Measurements from ENCODE around the gene D2HGDH.

Gene D2HGDH

DNA sequence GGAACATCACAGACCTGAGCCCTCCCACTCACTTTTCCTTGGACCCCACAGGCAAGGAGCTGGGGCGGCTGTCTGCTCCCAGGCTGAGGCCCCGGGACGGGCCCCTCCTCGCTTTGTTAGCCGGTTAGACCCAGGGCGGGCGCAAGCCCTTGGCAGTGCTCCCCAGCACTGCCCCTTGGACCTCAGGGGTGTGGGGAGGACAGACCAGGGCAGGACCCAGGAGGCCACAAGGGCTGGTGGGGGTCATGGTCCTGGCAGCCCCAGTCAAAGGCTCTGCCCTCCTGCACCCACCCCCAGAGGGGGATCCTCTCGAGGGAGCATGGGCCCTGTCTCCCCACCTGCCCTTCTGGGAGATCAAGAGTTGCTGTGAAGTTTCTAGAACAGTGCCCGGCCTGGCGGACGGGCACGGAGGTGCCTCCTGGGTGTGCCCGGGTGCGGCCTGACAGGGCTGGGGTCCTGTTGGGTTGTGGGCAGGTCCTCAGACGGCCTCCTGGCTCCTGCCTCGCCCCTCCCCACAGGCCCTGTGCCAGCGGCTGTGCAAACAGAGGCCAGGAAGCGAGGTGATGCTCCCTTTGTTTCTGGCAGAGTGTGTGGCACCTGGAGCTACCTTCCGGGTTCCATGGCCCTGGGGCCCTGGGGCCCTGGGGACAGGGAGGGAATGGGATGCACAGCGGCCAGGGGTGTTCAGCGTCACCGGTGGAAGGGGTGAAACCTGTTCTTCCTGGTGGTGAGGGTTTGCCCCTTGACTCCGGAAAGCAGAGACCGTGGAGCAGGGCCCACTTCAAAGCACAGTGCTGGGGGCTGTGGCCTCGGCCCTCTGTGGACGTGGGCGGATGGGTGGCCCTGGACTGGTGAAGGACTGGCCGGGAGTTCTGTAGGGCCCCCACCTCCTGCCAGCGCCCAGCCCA lies 39.3 kb downstream of the D2HGDH start:
- no peak for DNase-seq (ENCODE audit: low read depth)
- TF ChIP-seq, protein P1, sequence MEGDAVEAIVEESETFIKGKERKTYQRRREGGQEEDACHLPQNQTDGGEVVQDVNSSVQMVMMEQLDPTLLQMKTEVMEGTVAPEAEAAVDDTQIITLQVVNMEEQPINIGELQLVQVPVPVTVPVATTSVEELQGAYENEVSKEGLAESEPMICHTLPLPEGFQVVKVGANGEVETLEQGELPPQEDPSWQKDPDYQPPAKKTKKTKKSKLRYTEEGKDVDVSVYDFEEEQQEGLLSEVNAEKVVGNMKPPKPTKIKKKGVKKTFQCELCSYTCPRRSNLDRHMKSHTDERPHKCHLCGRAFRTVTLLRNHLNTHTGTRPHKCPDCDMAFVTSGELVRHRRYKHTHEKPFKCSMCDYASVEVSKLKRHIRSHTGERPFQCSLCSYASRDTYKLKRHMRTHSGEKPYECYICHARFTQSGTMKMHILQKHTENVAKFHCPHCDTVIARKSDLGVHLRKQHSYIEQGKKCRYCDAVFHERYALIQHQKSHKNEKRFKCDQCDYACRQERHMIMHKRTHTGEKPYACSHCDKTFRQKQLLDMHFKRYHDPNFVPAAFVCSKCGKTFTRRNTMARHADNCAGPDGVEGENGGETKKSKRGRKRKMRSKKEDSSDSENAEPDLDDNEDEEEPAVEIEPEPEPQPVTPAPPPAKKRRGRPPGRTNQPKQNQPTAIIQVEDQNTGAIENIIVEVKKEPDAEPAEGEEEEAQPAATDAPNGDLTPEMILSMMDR (conservative IDR thresholded peaks at IDR 0.05; ENCODE audit: low read length), result no peak
- no peak overlapping the region for H3K4me3 ChIP-seq (ENCODE audit: low read length)

DNA sequence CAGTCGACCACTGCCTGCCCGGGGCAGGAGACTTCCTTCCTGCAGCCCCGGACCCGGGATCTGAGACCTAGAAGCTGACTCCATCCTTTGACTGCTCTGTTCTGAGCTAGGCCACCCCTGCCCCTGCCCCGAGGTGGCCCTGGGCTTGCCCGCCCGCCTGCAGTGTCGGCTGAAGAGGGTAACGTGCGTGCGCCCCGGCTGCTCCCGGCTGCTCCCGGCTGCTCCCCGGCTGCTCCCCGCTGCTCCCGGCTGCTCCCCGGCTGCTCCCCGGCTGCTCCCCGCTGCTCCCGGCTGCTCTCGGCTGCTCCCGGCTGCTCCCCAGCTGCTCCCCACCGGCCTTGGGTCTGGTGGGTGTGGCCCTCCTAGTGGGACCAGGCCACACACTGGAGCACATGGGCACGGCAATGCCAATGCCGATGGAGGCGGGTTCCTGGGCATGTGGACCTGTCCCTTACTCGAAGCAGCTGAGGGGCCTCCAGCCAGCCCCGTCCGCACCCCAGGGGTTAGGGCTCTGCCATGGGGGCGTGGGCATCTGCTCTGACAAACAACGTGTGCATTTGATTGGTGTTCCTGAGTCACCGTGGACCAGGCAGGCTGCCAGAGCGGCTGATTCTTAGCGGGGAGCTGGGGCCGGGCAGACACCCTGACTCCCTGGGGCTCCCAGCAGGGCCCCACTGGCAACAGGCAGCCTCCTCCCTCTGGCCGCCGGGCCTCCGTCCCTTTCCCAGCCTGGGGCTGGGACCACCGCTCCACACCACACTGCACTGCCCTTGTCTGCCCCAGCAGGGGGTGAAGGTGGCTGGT lies 40.2 kb downstream of the D2HGDH start:
- TF ChIP-seq, protein P1 (conservative IDR thresholded peaks at IDR 0.05; ENCODE audit: low read length), result no peak
- H3K4me3 ChIP-seq (ENCODE audit: low read length), result no peak overlapping the region
- peak; percentile 72 for DNase-seq (ENCODE audit: low read depth)

DNA sequence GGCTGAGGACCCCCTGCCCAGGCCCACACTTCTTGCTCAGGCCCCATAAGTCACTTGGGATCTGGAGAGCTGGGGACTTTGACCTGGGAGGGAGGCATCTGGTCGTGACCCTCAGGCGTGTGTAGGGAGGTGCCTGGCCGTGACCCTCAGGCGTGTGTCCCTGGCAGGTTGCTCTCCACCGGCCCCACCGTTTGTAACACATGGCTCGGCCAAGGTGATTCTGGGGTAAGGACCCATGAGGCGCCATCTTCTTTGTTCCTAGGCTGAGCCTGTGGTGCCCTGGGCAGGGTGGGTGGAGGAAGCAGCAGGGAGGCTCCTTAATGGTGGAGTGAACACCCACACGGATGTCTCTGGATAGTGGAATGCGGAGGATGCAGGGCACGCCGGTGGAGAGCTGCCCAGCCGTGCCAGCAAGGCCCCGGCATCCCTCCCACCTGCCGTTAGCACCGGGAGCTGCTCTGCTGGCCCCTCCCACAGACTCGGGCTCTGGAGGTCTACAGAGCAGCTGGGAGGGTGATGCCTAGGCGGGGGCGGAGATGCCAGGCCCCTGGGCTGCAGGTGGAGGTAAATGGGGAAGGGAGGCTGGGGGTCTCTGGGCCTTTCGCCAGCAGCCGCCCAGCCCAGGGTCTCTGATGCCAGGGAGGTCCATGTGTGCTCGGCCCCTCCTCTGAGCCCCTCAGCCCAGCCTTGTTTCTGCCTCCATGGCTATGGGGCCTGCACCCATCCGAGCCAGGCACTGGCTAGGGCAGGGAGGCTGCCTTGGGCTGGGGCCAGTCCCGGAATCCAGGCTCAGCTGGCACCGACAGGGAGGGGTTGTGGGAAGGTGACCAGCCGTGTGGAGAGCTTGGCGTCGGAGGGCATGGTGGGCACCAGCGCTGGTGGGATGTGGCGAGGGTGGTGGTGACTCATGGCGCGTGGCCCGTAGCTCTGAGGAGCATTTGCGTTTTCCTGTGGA lies 41.1 kb downstream of the D2HGDH start:
- DNase-seq (ENCODE audit: low read depth), result no peak
- TF ChIP-seq, protein P1 (conservative IDR thresholded peaks at IDR 0.05; ENCODE audit: low read length), result no peak
- no peak overlapping the region for H3K4me3 ChIP-seq (ENCODE audit: low read length)

DNA sequence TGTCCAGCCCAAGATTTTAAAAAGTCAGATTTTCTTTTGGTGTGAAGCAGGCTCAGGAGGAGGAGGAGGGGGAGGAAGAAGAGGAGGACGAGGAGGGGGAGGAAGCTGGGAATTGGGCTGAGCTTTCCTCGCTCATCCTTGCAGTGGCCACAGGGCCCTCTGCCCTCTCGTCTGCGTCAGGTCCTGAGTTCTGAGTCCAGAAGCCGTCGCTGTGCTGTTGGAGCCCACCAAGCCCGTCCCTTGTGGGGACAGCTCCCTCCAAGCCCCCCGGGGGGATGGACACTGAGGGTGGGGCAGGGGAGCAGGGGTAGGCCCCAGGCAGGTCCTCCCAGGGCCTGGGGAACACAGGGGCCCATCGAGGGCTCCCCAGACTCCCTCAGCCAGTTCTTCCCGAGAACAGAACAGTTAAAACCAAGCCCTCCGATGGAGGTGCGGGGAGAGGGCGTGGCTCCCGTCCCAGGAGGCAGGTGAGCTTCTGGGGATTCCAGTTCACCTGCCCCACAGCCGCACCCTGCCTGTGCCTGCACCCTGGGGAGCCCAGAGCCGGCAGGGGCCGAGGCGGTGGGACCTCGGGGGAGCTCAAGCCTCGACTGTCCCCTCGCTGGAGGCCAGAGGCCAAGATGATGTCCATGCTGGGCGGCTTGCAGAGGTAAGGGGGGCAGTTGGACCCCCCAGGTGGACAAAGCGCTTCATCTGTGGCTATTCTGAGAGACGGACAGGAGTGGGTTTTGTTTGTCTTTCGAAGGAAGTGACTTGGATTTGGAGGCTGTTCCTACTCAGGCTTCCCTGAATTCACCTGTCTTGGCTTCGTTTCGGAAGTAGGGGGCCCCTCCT lies 42.1 kb downstream of the D2HGDH start, which contains the start of gene GAL3ST2:
GAL3ST2 (plus strand) TSS at position 487 of the 834 bp plus-strand sequence; CDS start at position 621, 134 bp downstream.
- DNase-seq (ENCODE audit: low read depth), result no peak
- TF ChIP-seq, protein P1 (conservative IDR thresholded peaks at IDR 0.05; ENCODE audit: low read length), result no peak
- no peak within 1 kb of the TSS for H3K4me3 ChIP-seq (ENCODE audit: low read length)

DNA sequence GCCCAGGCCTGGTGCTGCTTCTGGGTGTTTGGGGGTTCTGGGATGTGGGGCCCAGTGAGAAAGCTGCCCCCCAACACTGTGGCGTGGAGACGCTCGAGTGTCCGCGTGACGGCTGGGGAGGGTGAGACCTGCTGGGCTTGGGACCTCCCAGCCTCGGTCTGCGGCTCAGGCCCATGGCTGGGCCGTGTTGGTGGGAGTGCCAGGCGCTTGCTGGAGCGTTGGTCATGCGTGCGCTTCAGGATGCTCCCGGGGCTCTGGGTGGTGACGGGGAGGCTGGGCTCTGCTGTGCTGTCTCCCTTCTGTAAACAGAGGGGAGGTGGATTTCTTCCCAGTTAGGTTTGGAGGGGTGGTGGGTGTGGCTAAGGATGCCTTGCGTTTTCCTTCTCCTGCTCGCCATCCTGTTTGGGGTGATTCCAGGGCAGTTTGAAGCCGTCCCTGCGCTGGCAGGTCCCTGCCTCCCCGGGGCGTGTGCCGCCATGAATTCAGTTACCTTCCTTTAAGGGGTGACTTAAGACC lies 42.8 kb downstream of the D2HGDH start:
- H3K4me3 ChIP-seq (ENCODE audit: low read length), result no peak overlapping the region
- DNase-seq (ENCODE audit: low read depth), result no peak
- TF ChIP-seq, protein P1 (conservative IDR thresholded peaks at IDR 0.05; ENCODE audit: low read length), result no peak
